Upper lobe of left lung (tissue), 4 donors: ENCODE measurements around the gene C13orf46.

Experiments used
- EP300 ChIP-seq, 4 donors: sonication (generic); formaldehyde crosslinking; IDR thresholded peaks; one replicate each; pipeline ENCODE4 v1.5.1; 2017; ENCODE audit warnings: antibody characterized with exemption in 4 of 4, control low read depth in 2 of 4
- POLR2AphosphoS5 ChIP-seq, 2 donors: sonication (generic); formaldehyde crosslinking; IDR thresholded peaks; one replicate each; pipeline ENCODE4 v1.5.1; 2017; ENCODE audit warnings: antibody characterized with exemption in 2 of 2
- TF ChIP-seq, protein P1 (sequence below), 6 experiments: fragments of 450-650 bp in 4 of 6; fragments of 200-600 bp in 2 of 6; sonication (generic) in 2 of 6; IDR thresholded peaks; one replicate each; pipeline ENCODE4 v1.5.1; 2016 to 2019; ENCODE audit warnings: antibody characterized with exemption in 6 of 6

DNA sequence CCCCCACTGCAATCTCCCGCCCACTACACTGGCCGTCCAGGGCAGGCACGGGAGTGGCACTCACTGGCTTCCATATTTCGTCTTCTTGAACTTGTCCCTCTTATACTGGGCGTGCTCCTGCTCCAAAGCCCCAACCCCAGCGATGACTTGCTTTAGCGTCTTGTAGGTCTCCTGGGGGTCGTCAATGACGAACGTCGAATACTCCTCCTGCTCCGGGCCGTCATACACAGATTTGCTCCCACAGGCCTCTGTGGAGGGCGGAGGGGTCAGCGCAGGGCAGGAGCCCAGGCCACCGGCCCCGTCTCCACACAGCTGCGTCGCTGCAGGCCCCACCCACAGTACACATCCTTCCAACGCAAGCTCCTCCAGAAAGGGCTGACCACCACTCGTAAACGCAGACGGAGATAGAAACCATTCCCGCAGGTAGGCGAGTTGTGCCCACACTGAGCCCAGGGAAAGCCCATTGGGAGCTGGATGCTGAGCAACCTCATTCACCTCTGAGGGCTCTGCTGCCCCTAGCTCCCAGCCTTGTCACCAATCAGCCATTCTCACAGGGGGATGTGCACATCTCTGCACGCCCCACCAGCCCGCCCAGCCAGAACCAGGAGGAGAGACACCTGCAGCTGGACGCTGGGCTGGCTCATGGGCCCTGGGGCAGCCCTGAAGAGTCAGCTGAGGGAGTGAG, 7.9 kb upstream of the C13orf46 start:
- TF ChIP-seq, protein P1, sequence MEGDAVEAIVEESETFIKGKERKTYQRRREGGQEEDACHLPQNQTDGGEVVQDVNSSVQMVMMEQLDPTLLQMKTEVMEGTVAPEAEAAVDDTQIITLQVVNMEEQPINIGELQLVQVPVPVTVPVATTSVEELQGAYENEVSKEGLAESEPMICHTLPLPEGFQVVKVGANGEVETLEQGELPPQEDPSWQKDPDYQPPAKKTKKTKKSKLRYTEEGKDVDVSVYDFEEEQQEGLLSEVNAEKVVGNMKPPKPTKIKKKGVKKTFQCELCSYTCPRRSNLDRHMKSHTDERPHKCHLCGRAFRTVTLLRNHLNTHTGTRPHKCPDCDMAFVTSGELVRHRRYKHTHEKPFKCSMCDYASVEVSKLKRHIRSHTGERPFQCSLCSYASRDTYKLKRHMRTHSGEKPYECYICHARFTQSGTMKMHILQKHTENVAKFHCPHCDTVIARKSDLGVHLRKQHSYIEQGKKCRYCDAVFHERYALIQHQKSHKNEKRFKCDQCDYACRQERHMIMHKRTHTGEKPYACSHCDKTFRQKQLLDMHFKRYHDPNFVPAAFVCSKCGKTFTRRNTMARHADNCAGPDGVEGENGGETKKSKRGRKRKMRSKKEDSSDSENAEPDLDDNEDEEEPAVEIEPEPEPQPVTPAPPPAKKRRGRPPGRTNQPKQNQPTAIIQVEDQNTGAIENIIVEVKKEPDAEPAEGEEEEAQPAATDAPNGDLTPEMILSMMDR (IDR thresholded peaks at IDR 0.05): no peak
- TF ChIP-seq POLR2AphosphoS5 (IDR thresholded peaks at IDR 0.05) (no peak), EP300 (IDR thresholded peaks at IDR 0.05) (no peak)
